HG02623 (cell line): ENCODE results near the gene ANP32D.
"Not testable (repeated sequence)": the region's sequence is repeated elsewhere in the genome, so short reads cannot be mapped to it uniquely, and the experiment has no call there.

ENCODE experiments used
- ATAC-seq: cut with Tn5 transposase; IDR thresholded peaks from one replicate; pipeline ENCODE4 v1.9.1; 2021; ENCODE audit warnings: moderate library complexity; ENCODE audit not compliant: unreplicated experiment

The ANP32D gene

GRCh38 chr12:48500281-48500680 is 27.9 kb downstream of the ANP32D start:
- not testable (repeated sequence) for ATAC-seq

GRCh38 chr12:48506836-48507235 is 34.5 kb downstream of the ANP32D start:
- not testable (repeated sequence) for ATAC-seq

GRCh38 chr12:48508987-48509386 is 36.6 kb downstream of the ANP32D start:
- ATAC-seq, result no peak

DNA sequence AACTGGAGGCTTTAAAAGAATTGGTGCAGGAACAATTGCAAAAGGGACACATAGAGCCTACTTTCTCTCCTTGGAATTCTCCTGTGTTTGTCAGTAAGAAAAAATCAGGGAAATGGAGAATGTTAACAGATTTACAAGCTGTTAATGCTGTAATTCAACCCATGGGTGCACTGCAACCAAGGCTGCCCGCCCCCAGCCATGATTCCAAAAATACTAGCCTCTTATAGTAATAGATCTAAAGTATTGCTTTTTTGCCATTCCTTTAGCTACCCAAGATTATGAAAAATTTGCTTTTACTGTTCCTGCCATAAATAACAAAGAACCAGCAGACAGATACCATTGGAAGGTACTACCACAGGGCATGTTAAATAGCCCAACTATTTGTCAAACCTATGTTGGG is 37.8 kb downstream of the ANP32D start:
- ATAC-seq, result no peak

DNA sequence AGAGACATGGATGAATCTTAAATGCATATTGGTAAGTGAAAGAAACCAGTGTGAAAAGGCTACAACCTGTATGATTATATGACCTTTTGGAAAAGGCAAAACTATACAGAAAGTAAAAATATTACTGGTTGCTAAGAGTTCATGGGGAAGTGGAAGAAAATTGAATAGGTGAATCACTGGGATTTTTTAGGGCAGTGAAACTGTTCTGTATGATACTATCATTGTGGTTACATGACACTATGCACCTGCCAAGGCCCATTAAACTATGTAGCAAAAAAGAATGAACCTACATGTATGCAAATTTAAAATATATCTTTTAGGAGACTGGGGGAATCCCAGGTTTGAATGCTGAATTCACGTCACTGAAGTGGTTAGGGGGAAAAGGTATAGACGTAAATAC is 40.5 kb downstream of the ANP32D start:
- peak; percentile 71 for ATAC-seq

DNA sequence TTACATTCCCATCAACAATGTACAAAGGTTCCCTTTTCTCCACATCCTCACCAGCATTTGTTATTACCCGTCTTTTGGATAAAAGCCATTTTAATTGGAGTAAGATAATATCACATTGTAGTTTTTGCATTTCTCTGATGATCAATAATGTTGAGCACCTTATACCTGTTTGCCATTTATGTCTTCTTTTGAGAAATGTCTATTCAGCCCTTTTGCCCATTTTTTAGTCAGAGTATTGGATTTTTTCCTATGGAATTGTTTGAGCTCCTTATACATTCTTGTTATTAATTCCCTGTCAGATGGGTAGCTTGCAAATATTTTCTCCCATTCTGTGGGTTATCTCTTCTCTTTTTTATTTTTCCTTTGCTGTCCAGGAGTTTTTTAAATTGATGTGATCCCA is 42.4 kb downstream of the ANP32D start:
- no peak for ATAC-seq

DNA sequence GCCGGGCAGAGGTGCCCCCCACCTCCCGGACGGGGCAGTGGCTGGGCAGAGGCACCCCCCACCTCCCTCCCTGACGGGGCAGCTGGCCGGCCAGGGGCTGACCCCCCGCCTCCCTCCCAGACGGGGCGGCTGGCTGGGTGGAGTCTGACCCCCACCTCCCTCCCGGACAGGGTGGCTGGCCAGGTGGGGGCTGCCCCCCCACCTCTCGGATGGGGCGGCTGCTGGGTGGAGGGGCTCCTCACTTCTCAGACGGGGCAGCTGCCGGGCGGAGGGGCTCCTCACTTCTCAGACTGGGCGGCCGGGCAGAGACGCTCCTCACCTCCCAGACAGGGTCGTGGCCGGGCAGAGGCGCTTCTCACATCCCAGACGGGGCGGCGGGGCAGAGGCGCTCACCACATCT is 48.0 kb downstream of the ANP32D start:
- not testable (repeated sequence) for ATAC-seq
